GM13976 (cell line): ENCODE measurements around the gene HECA.

Experiments
- DNase-seq: peaks from one replicate; pipeline ENCODE4 v3.0.0; 2012; ENCODE audit warnings: low spot score
- CTCF ChIP-seq: IDR thresholded peaks from 2 replicates; pipeline ENCODE4 v1.5.1; 2012; ENCODE audit warnings: borderline replicate concordance, mild to moderate bottlenecking; ENCODE audit not compliant: insufficient read depth; ENCODE audit errors: extremely low read depth, missing control alignments, control extremely low read depth
- in situ Hi-C: fragments of 300-500 bp; cut with MboI; formaldehyde crosslinking; loops from one replicate; pipeline ENCODE4 v1.12.0; 2022; ENCODE audit warnings: low sequenced_read_pairs, mixed read lengths, inconsistent platforms; ENCODE audit not compliant: unreplicated experiment

The HECA gene

GRCh38 chr6:139175389-139175948, 40.6 kb downstream of the HECA start:
- no peak for TF ChIP-seq CTCF
- in situ Hi-C loops = no loop called here
- DNase-seq = no peak

- no peak for DNase-seq
- in situ Hi-C loops = no loop called here
Measured at GRCh38 chr6:139181236-139181635, 46.4 kb downstream of the HECA start.

GRCh38 chr6:139184047-139184446, 49.2 kb downstream of the HECA start:
- TF ChIP-seq CTCF = no peak
- in situ Hi-C loops = no loop called here
- no peak for DNase-seq

More at GRCh38 chr6:139181236-139181635, 46.4 kb downstream of the HECA start:
- TF ChIP-seq CTCF = no peak

- no peak for DNase-seq
- TF ChIP-seq CTCF = no peak
- in situ Hi-C loops = no loop called here
Measured at GRCh38 chr6:139184459-139184858, 49.6 kb downstream of the HECA start.

- DNase-seq = no peak
- no peak for TF ChIP-seq CTCF
- in situ Hi-C loops = no loop called here
Measured at GRCh38 chr6:139186242-139186641, 51.4 kb downstream of the HECA start.

- in situ Hi-C loops = no loop called here
- no peak for DNase-seq
- no peak for TF ChIP-seq CTCF
Measured at GRCh38 chr6:139186692-139187091, 51.8 kb downstream of the HECA start.
